Osteoblast (primary cell): Measurements from ENCODE around the gene CDH3. TPM values are rescaled to one million over a fixed set of nuclear protein-coding genes. Genes with fewer than 3 reads are reported as not detected.

Source experiments
- DNase-seq: peaks from one replicate; pipeline ENCODE4 v3.0.0; 2011; ENCODE audit warnings: low spot score, mixed read lengths; ENCODE audit not compliant: insufficient read length; ENCODE audit errors: missing footprints
- H2AFZ ChIP-seq: 2 replicates; pipeline ENCODE4 v1.6.0; 2011; ENCODE audit warnings: mild to moderate bottlenecking, low read length
- H3K27ac ChIP-seq: 2 replicates; pipeline ENCODE4 v1.5.1; 2011; ENCODE audit warnings: mild to moderate bottlenecking, low read depth, low read length, moderate library complexity
- H3K27me3 ChIP-seq: 2 replicates; pipeline ENCODE4 v1.6.0; 2012; ENCODE audit warnings: mild to moderate bottlenecking, control low read depth, inconsistent platforms, low read length, moderate library complexity; ENCODE audit not compliant: insufficient read depth
- H3K36me3 ChIP-seq: 2 replicates; pipeline ENCODE4 v1.5.1; 2011; ENCODE audit warnings: mild to moderate bottlenecking, low read length, control low read depth, moderate library complexity; ENCODE audit not compliant: insufficient read depth
- H3K4me1 ChIP-seq: 2 replicates; pipeline ENCODE4 v1.5.1; 2011; ENCODE audit warnings: mild to moderate bottlenecking, low read length, control low read depth, moderate library complexity; ENCODE audit not compliant: insufficient read depth
- H3K4me2 ChIP-seq: 2 replicates; pipeline ENCODE4 v1.6.0; 2011; ENCODE audit warnings: mild to moderate bottlenecking, low read length; ENCODE audit not compliant: insufficient read depth
- H3K4me3 ChIP-seq: fragments of 200-600 bp; sonication (generic); 3 replicates; pipeline ENCODE4 v1.5.1; 2012; ENCODE audit warnings: mild to moderate bottlenecking, low read length, inconsistent platforms; ENCODE audit not compliant: insufficient read depth
- H3K79me2 ChIP-seq: 2 replicates; pipeline ENCODE4 v1.6.0; 2012; ENCODE audit warnings: mild to moderate bottlenecking, low read length, control low read depth, inconsistent platforms; ENCODE audit not compliant: insufficient read depth
- H3K9me3 ChIP-seq: 2 replicates; pipeline ENCODE4 v1.5.1; 2011; ENCODE audit warnings: low read depth, low read length, control low read depth
- H4K20me1 ChIP-seq: 2 replicates; pipeline ENCODE4 v1.6.0; 2012; ENCODE audit warnings: mild to moderate bottlenecking, low read length, control low read depth; ENCODE audit not compliant: insufficient read depth
- total RNA-seq: library from RNA; depleted of rRNA; stranded (reverse); fragments of >200 nt; gene quantifications from 2 replicates; pipeline ENCODE4 v1.2.3, GENCODE V29; 2012
- TF ChIP-seq, protein P1 (sequence below): IDR thresholded peaks from 2 replicates; pipeline ENCODE4 v1.5.1; 2011; ENCODE audit warnings: mild to moderate bottlenecking, low read depth, low read length, moderate library complexity; ENCODE audit errors: extremely low read depth

Gene CDH3
- total RNA-seq, 1 donor: 0.36 TPM

DNA sequence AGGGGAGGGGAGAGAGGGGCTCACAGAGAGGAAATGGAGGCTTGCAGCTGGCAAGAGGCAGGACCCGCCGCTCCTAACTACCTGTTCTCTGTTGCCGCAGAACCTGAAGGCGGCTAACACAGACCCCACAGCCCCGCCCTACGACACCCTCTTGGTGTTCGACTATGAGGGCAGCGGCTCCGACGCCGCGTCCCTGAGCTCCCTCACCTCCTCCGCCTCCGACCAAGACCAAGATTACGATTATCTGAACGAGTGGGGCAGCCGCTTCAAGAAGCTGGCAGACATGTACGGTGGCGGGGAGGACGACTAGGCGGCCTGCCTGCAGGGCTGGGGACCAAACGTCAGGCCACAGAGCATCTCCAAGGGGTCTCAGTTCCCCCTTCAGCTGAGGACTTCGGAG lies 53.0 kb downstream of the CDH3 start:
- Histone ChIP-seq H3K4me1 (peaks cover 4% of the 10 kb centered on the region), H3K4me2 (no peak overlapping the region), H2AFZ (no peak overlapping the region), H3K27me3 (peaks cover 2% of the 10 kb centered on the region), H3K4me3 (no peak overlapping the region), H4K20me1 (no peaks in the 10 kb centered on the region), H3K79me2 (no peaks in the 10 kb centered on the region), H3K36me3 (no peaks in the 10 kb centered on the region), H3K9me3 (no peaks in the 10 kb centered on the region), H3K27ac (no peak overlapping the region)
- TF ChIP-seq, protein P1, sequence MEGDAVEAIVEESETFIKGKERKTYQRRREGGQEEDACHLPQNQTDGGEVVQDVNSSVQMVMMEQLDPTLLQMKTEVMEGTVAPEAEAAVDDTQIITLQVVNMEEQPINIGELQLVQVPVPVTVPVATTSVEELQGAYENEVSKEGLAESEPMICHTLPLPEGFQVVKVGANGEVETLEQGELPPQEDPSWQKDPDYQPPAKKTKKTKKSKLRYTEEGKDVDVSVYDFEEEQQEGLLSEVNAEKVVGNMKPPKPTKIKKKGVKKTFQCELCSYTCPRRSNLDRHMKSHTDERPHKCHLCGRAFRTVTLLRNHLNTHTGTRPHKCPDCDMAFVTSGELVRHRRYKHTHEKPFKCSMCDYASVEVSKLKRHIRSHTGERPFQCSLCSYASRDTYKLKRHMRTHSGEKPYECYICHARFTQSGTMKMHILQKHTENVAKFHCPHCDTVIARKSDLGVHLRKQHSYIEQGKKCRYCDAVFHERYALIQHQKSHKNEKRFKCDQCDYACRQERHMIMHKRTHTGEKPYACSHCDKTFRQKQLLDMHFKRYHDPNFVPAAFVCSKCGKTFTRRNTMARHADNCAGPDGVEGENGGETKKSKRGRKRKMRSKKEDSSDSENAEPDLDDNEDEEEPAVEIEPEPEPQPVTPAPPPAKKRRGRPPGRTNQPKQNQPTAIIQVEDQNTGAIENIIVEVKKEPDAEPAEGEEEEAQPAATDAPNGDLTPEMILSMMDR: no peak
- DNase-seq: no peak

DNA sequence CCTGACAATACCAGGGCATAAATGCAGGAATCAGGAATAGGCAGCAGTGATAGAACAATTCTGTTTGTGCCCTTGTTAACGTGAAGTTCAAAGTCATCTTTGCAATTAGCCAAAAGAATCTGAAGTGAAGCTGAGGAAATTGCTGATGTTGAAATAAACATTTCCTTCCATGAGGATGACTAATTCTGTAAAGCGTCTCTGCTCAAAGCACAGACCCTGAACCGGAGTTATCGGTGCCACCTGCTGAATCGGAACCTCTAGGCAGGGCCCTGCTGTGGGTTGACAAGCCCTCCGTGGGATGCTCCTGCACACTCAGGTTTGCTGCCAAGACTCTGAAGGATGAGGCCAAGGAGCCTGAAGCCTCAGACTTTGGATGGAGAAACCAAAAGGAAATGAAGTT lies 55.0 kb downstream of the CDH3 start:
- H4K20me1 ChIP-seq: no peaks in the 10 kb centered on the region
- H3K4me3 ChIP-seq: no peak overlapping the region
- H3K79me2 ChIP-seq: no peaks in the 10 kb centered on the region
- no peak overlapping the region for H3K27ac ChIP-seq
- no peak overlapping the region for H2AFZ ChIP-seq
- no peaks in the 10 kb centered on the region for H3K9me3 ChIP-seq
- H3K36me3 ChIP-seq: no peaks in the 10 kb centered on the region
- H3K27me3 ChIP-seq: no peaks in the 10 kb centered on the region
- TF ChIP-seq, protein P1: no peak
- H3K4me2 ChIP-seq: no peak overlapping the region
- DNase-seq: peak; percentile 82
- peaks cover 4% of the 10 kb centered on the region for H3K4me1 ChIP-seq

DNA sequence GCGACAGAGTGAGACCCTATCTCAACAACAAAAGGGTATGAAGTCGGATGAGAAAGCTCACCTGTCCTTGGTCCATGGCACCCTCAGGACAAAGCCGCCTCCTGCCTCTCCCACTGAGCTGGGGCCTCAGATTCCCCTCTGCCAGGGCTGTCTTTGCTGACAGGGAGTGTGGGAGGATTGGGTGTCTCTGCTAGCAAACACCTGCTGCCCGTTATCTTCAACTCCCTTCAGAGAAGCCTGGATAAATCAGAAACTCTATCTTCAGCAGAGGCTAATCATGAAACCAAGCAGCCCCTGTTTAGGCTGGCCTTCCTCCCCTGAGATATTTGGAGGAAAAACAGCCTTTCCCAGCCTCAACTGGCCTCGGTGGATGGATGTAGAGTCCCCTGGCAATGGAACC lies 55.7 kb downstream of the CDH3 start:
- H2AFZ ChIP-seq: no peak overlapping the region
- TF ChIP-seq, protein P1: no peak
- H3K27me3 ChIP-seq: no peaks in the 10 kb centered on the region
- no peaks in the 10 kb centered on the region for H3K79me2 ChIP-seq
- no peaks in the 10 kb centered on the region for H4K20me1 ChIP-seq
- H3K9me3 ChIP-seq: no peaks in the 10 kb centered on the region
- peaks cover 4% of the 10 kb centered on the region for H3K4me1 ChIP-seq
- H3K4me3 ChIP-seq: no peak overlapping the region
- DNase-seq: peak; percentile 38
- no peak overlapping the region for H3K4me2 ChIP-seq
- H3K36me3 ChIP-seq: no peaks in the 10 kb centered on the region
- H3K27ac ChIP-seq: no peak overlapping the region

DNA sequence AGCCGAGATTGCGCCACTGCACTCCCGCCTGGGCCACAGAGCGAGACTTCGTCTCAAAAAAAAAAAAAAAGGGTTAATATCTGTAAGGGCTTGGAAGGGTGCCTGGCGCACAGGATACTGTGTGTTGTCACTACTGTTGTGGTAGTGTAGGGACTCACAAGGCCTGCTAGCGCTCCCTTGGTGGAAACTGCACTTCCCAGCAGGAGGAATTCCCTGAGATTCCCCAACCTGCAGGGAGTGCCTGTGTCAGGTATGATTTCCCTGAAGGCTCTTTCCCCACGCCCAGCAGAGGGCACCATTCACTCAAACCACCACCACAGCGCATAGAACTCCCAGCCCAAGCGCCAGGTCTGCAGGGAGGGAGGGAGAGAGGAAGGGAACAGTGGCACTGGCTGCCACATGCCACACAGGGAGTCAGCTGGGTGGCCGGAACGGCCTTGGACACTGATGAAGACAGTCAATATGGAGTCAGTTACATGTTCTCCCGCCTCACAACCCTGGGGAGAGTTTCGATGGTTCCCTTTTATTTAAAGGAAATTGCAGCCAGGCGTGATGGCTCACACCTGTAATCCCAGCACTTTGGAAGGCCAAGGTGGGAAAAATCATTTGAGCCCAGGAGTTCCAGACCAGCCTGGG lies 59.2 kb downstream of the CDH3 start:
- H3K79me2 ChIP-seq: no peaks in the 10 kb centered on the region
- H3K27me3 ChIP-seq: no peaks in the 10 kb centered on the region
- no peak overlapping the region for H3K4me3 ChIP-seq
- no peak overlapping the region for H3K27ac ChIP-seq
- H3K4me2 ChIP-seq: no peak overlapping the region
- no peaks in the 10 kb centered on the region for H3K9me3 ChIP-seq
- peak; percentile 93 for DNase-seq
- H4K20me1 ChIP-seq: no peaks in the 10 kb centered on the region
- no peak overlapping the region for H2AFZ ChIP-seq
- TF ChIP-seq, protein P1: peak; percentile 82
- no peaks in the 10 kb centered on the region for H3K36me3 ChIP-seq
- H3K4me1 ChIP-seq: peaks cover 12% of the 10 kb centered on the region
